Transverse colon (tissue), 4 donors: Measurements from ENCODE around the gene COIL. TPM values are rescaled to one million over a fixed set of nuclear protein-coding genes. Genes with fewer than 3 reads are reported as not detected.

Experiments
- DNase-seq: peaks from one replicate; pipeline ENCODE4 v3.0.0-alpha.2; 2019
- H3K27ac ChIP-seq, 4 donors: fragments of 200-600 bp; sonication (generic); 2 replicates each; pipeline ENCODE4 v1.5.1; 2016 to 2018; ENCODE audit warnings: inconsistent platforms in 4 of 4
- H3K27me3 ChIP-seq: fragments of 200-600 bp; sonication (generic); 2 replicates; pipeline ENCODE4 v1.5.1; 2017; ENCODE audit warnings: inconsistent platforms
- H3K36me3 ChIP-seq, 4 donors: fragments of 200-600 bp; sonication (generic); 2 replicates each; pipeline ENCODE4 v1.5.1; 2017 to 2019; ENCODE audit warnings: inconsistent platforms in 4 of 4
- H3K4me1 ChIP-seq, 4 donors: fragments of 200-600 bp; sonication (generic); 2 replicates each; pipeline ENCODE4 v1.5.1; 2017 to 2020; ENCODE audit warnings: inconsistent platforms in 4 of 4
- H3K4me3 ChIP-seq, 4 donors: fragments of 200-600 bp; sonication (generic); 1 replicate in 1 of 4; 2 replicates in 3 of 4; pipeline versions ENCODE4 v1.5.1 to v1.6.1; 2017 to 2019; ENCODE audit warnings: inconsistent platforms in 4 of 4
- H3K9me3 ChIP-seq, 2 donors: fragments of 200-600 bp; sonication (generic); 2 replicates each; pipeline ENCODE4 v1.5.1; 2017 to 2019; ENCODE audit warnings: inconsistent platforms in 2 of 2
- EP300 ChIP-seq: sonication (generic); formaldehyde crosslinking; IDR thresholded peaks from one replicate; pipeline ENCODE4 v1.6.1; 2017; ENCODE audit warnings: antibody characterized with exemption, low read depth
- POLR2A ChIP-seq: fragments of 450-650 bp; IDR thresholded peaks from one replicate; pipeline ENCODE4 v1.6.1; 2016; ENCODE audit warnings: antibody characterized with exemption, mild to moderate bottlenecking, moderate library complexity
- POLR2AphosphoS5 ChIP-seq, 3 donors: sonication (generic); formaldehyde crosslinking; IDR thresholded peaks; one replicate each; pipeline ENCODE4 v1.6.1; 2016; ENCODE audit warnings: antibody characterized with exemption in 3 of 3
- WGBS, 2 donors: methylation state at CpG; one replicate each; pipeline ENCODE4 v1.1.5; 2018; ENCODE audit warnings: low coverage in 1 of 2; 5-methylcytosine and 5-hydroxymethylcytosine counted together
- in situ Hi-C, 4 donors: fragments of 200-750 bp; cut with MboI; loops; one replicate each; pipeline versions ENCODE4 v1.15.0 to v1.15.1; 2017; ENCODE audit warnings: low sequenced_read_pairs in 3 of 4, low pct_ligation_motif_present in 1 of 4, low pct_unique_long_range_greater_than_20kb in 1 of 4
- intact Hi-C: fragments of 100-400 bp; cut with DNase I; formaldehyde crosslinking; loops from one replicate; pipeline ENCODE4 v1.15.1; 2023; ENCODE audit warnings: low total_unique reads
- total RNA-seq, 4 donors: library from RNA; depleted of rRNA; stranded (reverse); fragments of >200 nt; gene quantifications; one replicate each; pipeline ENCODE4 v1.1.0, GENCODE V29; 2016
- TF ChIP-seq, protein P1 (sequence below), 5 experiments: fragments of 200-600 bp in 3 of 5; fragments of 450-650 bp in 2 of 5; sonication (generic) in 3 of 5; IDR thresholded peaks; 1 replicate in 2 of 5; 2 replicates in 3 of 5; pipeline ENCODE4 v1.5.1; 2016 to 2017; ENCODE audit warnings: antibody characterized with exemption in 5 of 5, inconsistent platforms in 3 of 5, mild to moderate bottlenecking in 2 of 5, moderate library complexity in 1 of 5

Gene COIL
- total RNA-seq, 4 donors from 2014 or later = 1.5 to 12.2 (median 8.2) TPM

DNA sequence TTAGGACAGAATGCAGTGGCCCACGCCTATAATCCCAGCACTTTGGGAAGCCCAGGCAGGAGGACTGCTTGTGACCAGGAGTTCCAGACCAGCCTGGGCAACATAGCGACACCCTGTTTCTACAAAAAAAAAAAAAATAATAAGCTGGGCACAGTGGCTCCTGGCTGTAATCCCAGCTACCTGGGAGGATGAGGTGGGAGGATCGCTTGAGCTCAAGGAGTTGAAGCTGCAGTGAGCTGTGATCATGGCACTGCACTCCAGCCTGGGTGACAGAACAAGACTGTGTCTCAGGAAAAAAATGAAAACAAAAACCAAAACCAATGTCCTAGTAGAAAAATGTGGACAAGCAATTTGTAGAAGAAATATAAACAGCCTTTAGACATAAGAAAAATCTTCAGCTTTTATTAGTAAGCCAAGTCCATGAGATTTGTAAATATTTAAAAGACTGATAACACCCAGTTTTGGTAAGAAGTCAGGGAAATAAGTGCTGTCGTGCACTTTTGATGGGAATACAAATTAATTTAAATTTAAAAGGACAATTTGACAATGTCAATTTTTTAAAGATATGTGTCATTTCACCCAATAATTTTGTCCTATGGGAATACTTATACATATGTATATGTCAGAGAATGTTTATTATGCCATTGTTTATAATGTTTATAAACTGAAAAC lies 28.2 kb upstream of the COIL start:
- WGBS, 2 donors = 93 to 94% methylated on average over 4 of the region's 4 CpGs
- in situ Hi-C loops = no loop called here
- no peaks in the 10 kb centered on the region for H3K27me3 ChIP-seq
- TF ChIP-seq, protein P1, sequence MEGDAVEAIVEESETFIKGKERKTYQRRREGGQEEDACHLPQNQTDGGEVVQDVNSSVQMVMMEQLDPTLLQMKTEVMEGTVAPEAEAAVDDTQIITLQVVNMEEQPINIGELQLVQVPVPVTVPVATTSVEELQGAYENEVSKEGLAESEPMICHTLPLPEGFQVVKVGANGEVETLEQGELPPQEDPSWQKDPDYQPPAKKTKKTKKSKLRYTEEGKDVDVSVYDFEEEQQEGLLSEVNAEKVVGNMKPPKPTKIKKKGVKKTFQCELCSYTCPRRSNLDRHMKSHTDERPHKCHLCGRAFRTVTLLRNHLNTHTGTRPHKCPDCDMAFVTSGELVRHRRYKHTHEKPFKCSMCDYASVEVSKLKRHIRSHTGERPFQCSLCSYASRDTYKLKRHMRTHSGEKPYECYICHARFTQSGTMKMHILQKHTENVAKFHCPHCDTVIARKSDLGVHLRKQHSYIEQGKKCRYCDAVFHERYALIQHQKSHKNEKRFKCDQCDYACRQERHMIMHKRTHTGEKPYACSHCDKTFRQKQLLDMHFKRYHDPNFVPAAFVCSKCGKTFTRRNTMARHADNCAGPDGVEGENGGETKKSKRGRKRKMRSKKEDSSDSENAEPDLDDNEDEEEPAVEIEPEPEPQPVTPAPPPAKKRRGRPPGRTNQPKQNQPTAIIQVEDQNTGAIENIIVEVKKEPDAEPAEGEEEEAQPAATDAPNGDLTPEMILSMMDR (IDR thresholded peaks at IDR 0.05) = no peak
- TF ChIP-seq EP300 (no peak), POLR2AphosphoS5 (IDR thresholded peaks at IDR 0.05) (no peak), POLR2A (no peak)
- intact Hi-C loops = no loop called here
- H3K9me3 ChIP-seq = no peaks in the 10 kb centered on the region
- no peak overlapping the region for H3K4me3 ChIP-seq
- H3K4me1 ChIP-seq = no peaks in the 10 kb centered on the region
- no peak for DNase-seq
- peaks cover 0 to 12% (median 0%) of the 10 kb centered on the region in 4 donors for H3K36me3 ChIP-seq
- no peak overlapping the region for H3K27ac ChIP-seq

DNA sequence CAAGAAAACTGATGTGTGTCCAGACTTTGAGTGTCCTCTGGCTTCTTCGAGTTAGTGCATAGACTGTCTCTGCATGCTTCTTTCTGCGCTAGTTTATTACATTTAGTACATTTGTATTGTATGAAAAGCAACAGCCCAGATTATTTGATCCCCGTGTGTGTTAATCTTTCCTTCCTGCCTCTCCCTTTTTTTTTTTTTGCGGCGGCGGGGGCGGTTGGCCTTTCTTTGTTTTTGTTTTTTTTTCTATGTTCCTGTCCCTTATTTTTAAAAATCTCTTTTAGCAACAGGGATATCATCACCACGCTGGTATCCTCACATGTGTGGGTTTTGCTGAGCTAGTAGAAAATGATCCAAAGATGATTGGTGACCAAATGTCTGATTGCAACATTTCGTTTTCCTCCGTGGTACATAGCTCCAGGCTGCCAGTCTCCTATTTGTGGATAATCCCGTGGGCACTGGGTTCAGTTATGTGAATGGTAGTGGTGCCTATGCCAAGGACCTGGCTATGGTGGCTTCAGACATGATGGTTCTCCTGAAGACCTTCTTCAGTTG lies 26.5 kb upstream of the COIL start:
- H3K9me3 ChIP-seq = no peaks in the 10 kb centered on the region
- WGBS, 2 donors = 70 to 95% methylated on average over 7 to 11 of the region's 11 CpGs
- no peak for TF ChIP-seq POLR2AphosphoS5 (IDR thresholded peaks at IDR 0.05)
- no peak for TF ChIP-seq POLR2A
- no peak for TF ChIP-seq EP300
- TF ChIP-seq, protein P1 (IDR thresholded peaks at IDR 0.05) = no peak
- H3K4me1 ChIP-seq = no peaks in the 10 kb centered on the region
- in situ Hi-C loops = no loop called here
- H3K4me3 ChIP-seq = no peak overlapping the region
- H3K36me3 ChIP-seq = peaks cover 0 to 12% (median 0%) of the 10 kb centered on the region in 4 donors
- no peaks in the 10 kb centered on the region for H3K27me3 ChIP-seq
- no peak overlapping the region for H3K27ac ChIP-seq
- intact Hi-C loops = no loop called here
- no peak for DNase-seq

DNA sequence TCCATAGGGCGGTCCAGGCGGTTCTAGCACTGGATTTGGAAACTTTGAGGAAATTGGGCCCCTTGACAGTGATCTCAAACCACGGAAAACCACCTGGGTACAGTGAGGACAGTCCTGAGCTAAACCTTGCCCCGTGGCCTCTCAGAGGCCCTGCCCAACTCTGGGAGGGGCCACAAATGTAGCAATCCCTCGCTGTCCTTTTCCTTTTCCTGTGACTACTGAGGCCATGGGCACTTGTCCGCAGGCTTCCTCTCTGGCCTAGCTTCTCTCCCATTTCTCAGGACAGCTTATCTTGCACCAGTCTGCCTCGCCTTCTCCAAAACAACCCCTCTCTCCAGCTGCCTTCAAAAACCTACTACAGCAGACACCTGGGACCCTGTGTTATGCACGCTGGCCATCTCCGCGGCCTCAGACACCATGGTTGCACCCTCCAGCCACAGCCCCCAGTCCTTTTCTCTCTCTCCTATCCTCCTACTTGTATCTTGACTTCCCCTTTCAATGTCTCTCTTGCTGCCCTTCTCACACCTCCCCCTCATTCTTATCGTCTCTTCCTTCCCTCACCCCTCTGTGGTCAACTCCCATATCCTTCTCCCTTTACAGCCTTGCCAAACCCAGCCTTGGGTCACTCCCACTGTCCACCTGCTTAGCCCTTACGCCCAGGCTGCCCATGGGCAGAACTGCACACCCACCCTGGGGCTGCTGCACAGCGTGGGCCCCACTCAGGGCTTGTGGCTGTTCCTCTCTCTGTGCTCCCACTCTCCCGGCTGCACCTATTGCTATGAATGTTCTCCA lies 24.7 kb upstream of the COIL start:
- H3K36me3 ChIP-seq = peaks cover 0 to 6% (median 0%) of the 10 kb centered on the region in 4 donors
- no peaks in the 10 kb centered on the region for H3K9me3 ChIP-seq
- no peaks in the 10 kb centered on the region for H3K4me1 ChIP-seq
- intact Hi-C loops (no loop called here), in situ Hi-C loops (no loop called here)
- H3K27me3 ChIP-seq = no peaks in the 10 kb centered on the region
- no peak overlapping the region for H3K27ac ChIP-seq
- H3K4me3 ChIP-seq = no peak overlapping the region
- 81 to 100% methylated on average over 3 to 14 of the region's 14 CpGs for WGBS, 2 donors
- TF ChIP-seq, protein P1 (IDR thresholded peaks at IDR 0.05) = no peak
- TF ChIP-seq EP300 = no peak
- TF ChIP-seq POLR2AphosphoS5 (IDR thresholded peaks at IDR 0.05) = no peak
- TF ChIP-seq POLR2A = no peak
- DNase-seq = no peak

DNA sequence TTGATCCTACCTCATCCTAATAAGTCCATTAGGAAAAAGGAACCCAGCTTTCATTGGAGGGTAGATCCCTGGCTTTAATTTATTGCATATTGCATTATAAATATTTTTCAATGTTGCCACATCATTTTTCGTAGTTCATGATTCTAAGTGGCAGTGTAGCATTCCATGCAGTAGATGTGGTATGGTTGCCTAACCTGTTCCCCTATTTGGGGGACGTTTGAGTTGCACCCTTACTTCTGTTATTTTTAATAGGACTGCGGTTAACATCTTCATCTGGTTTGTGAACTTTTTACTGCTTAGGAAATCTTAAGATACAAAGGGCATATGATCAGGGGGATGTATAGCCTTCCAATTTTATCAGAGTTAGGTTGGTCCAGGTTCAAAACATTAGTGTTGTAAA lies 22.5 kb upstream of the COIL start:
- no peak for DNase-seq
- no peaks in the 10 kb centered on the region for H3K36me3 ChIP-seq
- no peak overlapping the region for H3K4me3 ChIP-seq
- H3K27ac ChIP-seq = no peak overlapping the region
- intact Hi-C loops (no loop called here), in situ Hi-C loops (no loop called here)
- no peaks in the 10 kb centered on the region for H3K9me3 ChIP-seq
- peaks cover 0 to 10% (median 8%) of the 10 kb centered on the region in 4 donors for H3K4me1 ChIP-seq
- TF ChIP-seq POLR2A = no peak
- TF ChIP-seq, protein P1 (IDR thresholded peaks at IDR 0.05) = no peak
- TF ChIP-seq POLR2AphosphoS5 (IDR thresholded peaks at IDR 0.05) = no peak
- TF ChIP-seq EP300 = no peak
- WGBS, 2 donors = 70% methylated on average over 3 of the region's 3 CpGs
- H3K27me3 ChIP-seq = no peaks in the 10 kb centered on the region
